ENCODE results near the gene UBE4B. TPM values are rescaled to one million over a fixed set of nuclear protein-coding genes. Genes with fewer than 3 reads are reported as not detected.
"Not testable (repeated sequence)": the region's sequence is repeated elsewhere in the genome, so short reads cannot be mapped to it uniquely, and the experiment has no call there.

The UBE4B gene
- total RNA-seq, 1 donor from 2014 or later, result 23.0 TPM

DNA sequence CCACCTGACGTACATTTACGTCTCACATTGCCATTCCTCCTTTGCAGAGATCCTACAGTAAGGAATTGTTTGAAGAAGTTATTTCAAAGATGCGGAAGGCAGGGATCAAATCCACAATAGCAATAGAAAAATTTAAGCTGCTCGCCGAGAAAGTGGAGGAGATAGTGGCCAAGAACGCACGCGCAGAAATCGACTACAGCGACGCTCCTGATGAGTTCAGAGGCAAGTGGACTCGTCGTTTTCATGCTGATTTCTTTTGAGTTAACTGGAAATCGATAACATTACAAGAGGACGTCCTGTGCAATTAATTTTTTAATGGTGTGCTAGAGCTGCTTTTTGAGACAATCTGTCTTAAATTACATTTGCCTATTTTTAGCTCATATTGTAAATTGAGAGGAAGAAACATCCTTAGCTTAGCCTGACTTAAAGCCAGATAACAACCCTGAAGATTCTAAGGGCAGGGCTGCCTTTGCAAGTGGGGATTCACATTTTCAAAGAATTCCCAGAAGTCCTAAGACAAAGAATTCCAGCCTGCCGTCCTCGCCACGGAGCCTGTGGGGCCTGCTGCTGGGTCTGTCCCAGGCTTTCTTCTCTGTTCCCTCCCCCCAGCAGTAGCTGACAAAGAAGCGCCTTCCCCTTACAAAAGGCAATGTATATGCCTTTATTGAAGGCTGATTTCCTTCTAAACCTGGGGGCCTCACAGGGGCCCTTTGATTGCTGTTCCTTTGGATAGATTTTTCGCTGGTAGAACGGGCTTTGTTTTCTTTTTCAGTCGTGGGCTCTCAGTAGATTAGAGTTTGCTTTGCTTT, 146.0 kb downstream of the UBE4B start:
- no peak for DNase-seq

DNA sequence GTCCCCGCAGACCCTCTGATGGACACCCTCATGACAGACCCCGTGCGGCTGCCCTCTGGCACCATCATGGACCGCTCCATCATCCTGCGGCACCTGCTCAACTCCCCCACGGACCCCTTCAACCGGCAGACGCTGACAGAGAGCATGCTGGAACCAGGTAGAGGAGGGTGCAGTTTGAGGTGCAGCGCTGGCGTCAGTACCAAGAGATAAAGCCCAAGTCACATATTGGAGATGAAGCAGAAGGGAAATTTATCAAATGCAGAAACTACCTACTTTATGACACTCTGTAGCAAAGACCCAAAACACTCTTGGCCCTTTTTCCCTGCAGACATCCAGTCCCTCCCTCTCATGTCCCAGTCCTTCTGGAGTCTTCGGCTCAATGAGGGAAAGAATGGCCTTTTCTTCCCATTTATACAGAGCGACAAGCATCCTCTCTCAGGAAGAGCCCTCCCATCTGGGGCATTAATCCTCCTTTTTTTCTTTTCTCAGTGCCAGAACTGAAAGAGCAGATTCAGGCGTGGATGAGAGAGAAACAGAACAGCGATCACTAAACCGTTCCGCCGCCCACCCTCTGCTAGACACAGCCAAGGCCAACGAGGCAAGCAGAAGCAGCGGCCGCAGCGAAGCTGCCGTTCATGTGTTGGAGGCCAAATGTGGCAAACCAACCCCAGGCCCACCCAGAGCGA, 146.8 kb downstream of the UBE4B start:
- DNase-seq, result no peak

DNA sequence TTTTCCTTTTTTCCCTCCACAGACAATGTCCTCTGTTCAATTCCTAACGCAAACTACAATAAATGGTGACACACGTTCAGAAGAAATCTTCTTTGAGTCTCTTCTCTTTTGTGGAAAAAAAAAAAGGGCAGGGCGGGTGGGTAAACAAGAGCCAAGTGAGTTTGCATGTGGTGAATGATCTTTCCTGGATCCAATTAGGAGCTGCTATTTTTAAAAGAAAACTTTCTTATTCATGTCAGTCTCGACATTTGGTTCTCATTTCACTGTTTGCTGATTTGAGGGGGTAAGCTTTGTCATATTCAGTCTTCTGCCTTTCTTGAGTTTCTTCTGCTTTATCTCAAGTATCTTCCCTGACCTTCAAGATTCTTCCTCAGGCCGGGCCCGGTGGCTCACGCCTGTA, 148.4 kb downstream of the UBE4B start:
- no peak for DNase-seq

DNA sequence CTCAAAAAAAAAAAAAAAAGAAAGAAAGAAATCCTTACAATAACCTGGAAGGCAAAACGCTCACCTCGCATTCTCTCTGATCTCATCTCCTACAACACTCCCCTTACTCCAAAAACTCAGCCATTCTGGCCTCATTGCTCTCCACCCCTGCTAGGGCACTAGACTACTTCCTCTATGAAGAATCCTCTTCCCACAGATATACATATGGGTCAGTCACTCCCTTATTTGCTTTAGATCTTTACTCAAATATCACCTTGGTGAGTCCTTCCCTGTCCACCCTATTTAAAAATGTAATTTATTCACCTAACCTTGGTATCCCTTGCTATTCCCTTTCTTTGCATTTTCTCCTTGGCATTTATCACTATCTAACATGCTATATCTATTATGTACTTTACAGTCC, 153.0 kb downstream of the UBE4B start:
- no peak for DNase-seq

DNA sequence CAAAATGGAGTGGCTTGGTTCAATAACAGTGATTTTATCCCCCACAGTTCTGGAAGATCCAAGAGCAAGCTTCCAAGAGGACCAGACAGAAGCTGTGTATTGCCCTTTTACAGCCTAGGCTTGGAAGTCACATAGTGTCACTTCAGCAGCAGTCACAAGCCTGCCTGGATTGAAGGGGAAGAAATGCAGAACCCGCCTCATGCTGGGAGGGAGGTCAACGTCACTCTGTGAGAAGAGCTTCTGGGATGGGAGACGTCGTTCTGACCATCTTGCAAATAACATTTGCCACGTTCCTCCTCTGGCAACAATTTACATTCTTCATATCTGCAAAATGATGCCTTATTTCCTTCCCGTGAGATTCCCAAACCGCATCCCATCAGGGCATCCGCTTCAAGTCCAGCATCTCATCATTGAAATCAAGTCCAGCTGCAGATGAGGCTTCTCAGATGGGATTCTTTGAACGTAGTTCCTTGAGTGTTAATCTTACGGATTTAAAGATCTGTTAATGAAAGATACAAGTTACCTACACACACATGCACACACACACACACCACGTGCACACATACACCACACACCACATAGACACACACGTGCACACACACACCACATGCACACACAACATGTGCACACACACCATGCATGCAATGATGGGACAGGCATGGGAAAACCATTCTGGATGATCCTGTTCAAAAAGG, 153.7 kb downstream of the UBE4B start:
- no peak for DNase-seq

DNA sequence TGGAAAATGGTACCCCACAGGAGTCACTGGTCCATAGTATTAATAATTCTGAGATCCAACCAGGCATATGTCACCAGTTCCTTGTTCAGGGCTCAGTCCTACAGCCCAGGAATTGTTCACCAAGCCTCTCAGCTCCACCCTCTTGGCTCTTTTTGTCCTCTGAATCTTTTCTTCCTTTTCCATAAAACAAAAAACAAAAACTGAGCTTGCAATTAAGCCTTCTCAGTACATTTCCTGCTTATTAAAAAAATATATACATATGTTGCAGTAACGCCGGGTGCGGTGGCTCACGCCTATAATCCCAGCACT, 154.2 kb downstream of the UBE4B start:
- DNase-seq, result no peak

DNA sequence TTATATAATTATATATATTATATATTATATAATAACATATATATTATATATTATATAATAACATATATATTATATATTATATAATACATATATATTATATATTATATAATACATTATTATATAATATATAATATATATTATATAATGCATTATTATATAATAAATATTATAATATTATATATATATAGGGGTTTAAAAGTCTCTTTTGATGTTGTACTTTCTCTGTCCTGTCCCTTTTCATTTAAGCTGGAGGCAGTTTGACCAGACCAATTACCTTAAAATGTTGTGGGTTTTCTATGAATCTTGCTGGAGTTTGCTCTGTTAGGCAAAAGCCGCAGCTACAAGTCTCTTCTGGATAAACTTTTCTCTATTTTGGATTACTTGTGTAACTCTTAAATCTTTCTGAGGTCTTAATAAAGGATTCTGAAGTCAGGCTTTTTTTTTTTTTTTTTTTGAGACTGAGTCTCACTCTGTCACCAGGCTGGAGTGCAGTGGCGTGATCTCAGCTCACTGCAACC, 155.4 kb downstream of the UBE4B start:
- DNase-seq, result no peak

DNA sequence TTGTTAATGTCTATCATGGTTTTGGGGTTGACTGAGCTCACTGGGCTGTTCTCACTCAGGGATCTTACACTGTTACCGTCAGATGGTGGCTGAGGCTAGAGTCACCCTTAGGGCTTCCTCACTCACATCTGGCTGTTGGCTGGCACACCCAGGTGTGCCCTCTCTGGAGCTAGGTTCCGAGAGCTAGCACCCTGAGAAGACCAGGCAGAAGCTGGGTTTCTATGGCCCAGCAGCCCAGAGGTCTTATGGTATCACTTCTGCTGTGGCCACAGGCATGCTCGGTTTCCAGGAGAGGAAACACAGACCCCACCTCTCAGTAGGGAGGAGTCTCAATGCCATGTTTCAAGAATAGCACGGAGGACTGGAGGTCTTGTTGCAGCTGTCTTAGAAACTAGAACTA, 156.9 kb downstream of the UBE4B start:
- no peak for DNase-seq

DNA sequence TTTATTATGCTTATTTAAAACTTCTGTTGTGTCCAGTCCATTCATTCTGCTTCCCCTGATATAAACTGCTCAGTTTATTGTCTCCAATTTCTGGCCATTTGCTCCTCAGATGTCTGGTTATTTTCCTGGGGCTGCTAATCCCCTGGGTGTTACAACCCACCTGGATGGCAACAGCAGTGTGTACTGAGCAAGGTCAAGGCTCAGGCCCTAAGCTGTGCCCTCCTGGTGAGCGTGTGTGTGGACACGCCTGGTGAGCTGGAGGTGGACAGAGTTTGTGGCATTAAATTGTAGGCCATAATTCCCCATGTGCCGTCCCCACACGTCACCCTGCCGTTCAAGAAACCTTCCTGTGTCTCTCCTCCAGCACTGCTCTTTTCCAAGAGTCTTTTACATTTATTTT, 159.5 kb downstream of the UBE4B start:
- no peak for DNase-seq

DNA sequence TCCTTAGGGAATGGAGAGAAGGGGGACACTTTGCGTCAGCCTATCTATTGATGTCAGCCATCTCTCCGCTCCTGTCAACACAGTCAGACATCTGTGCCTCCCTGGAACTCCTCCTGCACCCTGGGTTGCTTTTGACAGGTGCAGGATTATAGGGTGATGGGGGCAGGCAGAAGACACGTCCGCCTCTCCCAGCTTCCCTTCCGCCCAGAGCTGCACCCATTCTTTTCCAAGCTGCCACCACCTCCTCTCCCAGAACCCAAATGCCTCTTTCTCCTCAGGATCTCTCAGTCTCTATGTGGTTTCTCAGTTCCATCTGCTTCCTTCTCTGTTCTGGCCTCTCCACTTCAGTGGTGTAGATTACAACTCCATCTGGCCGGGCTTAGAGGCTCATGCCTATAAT, 160.5 kb downstream of the UBE4B start:
- DNase-seq, result no peak

DNA sequence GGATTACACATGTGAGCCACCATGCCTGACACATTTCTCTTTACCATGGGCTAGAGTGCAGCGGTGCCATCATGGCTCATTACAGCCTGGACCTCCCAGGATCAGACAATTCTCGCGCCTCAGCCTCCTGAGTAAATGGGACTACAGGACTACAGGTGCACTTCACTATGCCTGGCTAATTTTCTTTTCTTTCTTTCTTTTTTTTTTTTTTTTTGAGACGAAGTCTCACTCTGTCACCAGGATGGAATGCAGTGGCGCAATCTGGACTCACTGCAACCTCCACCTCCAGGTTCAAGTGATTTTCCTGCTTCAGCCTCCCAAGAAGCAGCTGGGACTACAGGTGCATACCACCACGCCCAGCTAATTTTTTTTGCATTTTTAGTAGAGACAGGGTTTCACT, 162.8 kb downstream of the UBE4B start:
- DNase-seq, result no peak

DNA sequence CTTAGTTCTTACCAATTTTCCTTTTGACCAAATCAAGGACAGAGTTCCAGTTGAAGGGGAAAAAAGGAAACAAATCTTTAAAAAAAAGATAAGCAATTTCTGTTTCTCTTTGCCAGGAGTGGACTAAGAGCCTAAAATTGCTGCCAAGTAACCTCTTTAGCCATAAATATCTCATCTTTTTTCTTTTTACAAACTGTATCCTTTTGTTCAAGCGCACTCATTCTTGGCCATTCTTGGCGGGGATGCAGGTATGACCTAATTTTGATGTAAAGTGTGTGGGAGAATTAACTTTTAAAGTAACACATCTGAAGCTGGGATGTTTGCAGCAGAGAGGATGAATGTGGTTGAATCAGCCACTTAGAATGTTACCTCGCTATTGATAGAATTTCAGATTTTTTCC, 164.2 kb downstream of the UBE4B start:
- DNase-seq, result no peak

DNA sequence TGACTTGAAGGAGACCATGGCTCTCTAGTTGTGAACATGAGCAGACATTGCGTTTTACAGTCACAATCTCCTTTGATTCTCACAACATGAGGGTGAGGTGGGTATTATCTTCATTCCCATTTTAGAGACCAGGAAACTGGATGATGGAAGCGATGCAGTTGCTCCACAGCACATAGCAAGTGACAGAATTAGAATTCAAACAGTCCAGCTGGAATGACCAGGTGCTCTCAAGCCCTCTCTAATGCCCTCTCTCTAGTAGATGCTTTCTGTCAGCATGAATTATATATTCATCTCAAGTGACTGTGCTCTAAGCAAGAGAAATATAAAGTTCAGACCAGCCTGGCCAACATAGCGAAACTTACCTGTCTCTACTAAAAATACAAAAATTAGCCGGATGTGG, 167.9 kb downstream of the UBE4B start:
- no peak for DNase-seq

DNA sequence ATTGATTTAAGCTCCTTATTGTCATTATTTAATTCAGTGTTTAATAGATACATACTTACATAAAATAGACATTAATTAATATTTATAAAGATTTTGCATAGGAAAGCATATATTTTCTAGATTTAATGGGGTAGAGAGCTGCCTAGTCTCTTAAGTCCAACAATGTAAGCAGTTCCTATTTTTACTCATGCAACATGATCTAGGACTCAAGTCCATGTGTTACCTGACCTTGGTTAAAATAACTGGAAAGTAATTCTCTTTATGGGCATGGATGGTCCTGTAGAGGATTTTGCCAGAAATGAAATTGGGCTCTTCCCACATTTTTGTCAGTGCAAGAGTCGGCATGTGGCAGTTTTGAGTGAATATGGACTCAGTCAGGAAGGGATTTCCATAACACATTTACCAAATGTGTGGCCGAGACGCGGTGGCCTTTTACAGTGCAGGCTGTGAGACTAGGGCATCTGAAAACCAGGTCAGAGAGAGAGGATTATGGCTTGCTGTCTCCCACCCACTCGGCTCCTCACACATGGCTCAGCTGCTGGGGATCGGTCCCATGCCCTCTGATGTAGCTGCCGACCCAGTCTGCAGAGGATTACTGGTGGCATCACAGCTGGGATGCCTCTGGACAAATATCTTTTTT, 171.4 kb downstream of the UBE4B start:
- DNase-seq, result no peak

DNA sequence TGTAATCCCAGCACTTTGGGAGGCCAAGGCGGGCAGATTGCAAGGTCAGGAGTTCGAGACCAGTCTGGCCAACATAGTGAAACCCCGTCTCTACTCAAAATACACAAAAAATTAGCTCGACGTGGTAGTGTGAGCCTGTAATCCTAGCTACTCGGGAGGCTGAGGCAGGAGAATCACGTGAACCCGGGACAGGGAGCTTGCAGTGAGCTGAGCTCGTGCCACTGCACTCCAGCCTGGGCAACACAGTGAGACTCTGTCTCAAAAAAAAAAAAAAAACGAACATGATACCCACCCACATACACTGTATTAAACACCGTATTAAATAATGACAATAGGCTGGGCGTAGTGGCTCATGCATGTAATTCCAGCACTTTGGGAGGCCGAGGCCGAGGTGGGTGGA, 172.4 kb downstream of the UBE4B start:
- not testable (repeated sequence) for DNase-seq

DNA sequence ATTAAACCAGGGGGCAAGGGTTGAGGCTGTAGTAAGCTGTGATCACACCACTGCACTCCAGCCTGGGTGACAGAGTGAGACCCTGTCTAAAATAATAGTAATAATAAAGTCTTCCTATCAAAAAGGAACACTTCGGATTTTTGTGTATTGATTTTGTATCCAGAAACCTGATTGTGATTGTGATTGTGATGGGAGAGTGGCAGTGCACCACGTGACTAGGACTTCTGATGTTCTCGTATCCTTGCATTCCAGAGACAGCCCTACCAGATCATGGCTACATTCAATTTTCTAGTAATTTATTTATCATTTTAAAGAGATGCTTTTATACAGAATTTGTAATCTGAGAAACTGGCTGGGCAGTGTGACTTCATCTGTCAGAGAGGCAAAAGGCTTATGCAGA, 175.1 kb downstream of the UBE4B start:
- DNase-seq, result no peak

DNA sequence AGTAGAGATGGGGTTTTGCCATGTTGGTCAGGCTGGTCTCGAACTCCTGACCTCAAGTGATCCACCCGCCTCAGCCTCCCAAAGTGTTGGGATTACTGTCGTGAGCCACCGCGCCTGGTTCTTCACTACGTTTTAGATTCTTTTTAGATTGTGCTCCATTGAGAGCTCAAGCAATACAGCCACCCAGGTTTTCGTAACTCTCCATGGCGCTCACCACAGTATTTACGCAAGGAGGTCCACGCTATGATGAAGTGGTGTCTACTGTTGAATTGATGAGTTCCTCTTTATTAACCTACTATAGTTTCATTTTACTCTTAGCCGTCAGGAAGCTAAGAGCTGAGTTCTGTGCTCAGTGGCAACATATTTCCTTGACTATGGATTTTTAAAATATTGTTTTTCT, 175.8 kb downstream of the UBE4B start:
- DNase-seq, result no peak

DNA sequence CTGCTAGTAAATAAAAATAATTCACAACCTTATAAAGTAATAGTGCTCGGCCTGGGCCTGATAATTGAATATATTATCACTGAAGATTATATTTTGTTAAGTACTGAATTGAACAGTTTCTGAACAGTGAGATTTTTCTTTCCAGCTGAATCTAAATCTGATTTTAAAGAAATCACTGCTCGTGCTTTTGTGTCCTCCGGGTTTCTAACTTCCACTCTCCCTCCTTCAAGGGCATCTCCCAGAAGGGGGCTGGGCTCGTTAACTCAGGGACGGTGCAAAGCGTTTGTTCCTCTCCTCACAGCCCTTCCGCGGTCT, 176.8 kb downstream of the UBE4B start:
- no peak for DNase-seq

DNA sequence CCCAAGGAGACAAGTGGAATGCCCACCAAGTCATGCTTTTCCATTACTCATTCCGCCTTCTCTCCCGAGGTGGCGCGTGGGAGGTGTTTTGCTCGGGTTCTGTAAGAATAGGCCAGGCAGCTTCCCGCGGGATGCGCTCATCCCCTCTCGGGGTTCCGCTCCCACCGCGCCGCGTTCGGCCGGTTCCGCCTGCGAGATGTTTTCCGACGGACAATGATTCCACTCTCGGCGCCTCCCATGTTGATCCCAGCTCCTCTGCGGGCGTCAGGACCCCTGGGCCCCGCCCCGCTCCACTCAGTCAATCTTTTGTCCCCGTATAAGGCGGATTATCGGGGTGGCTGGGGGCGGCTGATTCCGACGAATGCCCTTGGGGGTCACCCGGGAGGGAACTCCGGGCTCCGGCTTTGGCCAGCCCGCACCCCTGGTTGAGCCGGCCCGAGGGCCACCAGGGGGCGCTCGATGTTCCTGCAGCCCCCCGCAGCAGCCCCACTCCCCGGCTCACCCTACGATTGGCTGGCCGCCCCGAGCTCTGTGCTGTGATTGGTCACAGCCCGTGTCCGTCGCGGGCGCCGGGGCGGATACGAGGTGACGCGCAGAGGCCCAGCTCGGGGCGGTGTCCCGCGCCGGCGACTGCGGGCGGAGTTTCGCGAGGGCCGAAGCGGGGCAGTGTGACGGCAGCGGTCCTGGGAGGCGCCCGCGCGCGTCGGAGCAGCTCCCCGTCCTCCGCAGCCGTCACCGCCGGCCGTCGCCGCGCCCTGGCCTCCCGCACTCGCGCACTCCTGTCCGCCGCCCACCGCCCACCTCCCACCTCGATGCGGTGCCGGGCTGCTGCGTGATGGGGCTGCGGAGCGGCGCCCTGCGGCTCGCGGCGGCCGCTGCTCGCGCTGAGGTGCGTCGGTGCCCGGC, 177.4 kb downstream of the UBE4B start, which contains the start of gene KIF1B:
KIF1B (plus strand) TSS at position 666 of the 906 bp plus-strand sequence. CDS start 21,759 bp downstream, outside the sequence.
- peak; percentile 99 for DNase-seq

DNA sequence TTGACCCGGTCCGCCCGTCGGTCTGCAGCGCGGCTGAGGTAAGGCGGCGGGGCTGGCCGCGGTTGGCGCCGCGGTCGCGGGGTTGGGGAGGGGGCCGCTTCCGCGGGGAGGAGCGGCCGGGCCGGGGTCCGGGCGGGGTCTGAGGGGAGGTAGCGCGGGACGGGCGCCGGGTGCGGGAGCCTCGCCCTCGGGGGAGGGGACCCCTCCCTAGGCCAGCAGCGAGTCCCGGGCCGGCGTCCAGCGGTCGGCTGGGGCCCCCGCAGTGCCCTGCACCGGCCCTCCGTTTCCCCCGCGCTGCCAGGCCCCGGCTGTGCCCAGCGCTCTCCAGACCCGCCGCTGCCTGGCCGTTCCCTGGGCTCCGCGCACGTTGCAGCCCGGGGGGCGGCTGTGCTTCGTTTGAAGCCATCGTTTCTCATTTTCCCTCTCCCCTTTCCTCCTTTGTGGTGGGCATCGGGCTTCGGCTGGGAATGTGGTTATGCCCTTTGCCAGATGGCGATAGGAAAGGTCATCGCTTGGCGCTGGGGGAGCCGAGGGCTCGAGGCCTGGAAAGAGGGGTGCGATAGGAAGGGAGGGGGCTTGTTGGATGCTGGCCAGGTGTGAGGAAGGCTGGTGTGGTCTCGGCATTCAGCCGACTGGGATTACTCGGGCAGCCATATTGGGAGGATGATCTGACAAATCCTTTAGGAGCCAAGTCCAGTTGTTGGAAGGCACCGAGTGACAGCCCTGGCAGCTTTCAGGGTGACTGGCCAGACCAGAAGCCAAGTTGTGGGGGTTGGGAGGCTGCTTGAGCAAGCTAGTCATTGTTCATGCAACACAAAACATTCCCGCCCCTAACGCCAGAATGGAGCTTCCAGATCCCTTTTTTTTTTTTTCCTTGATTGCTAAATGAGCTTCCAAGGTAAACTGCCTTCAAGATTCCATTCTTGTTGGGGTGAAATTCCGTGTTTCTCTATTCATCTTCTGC, 178.4 kb downstream of the UBE4B start:
- DNase-seq, result peak; percentile 95
